Endothelial cell of umbilical vein (primary cell): Measurements from ENCODE around the gene RALBP1. TPM values are rescaled to one million over a fixed set of nuclear protein-coding genes. Genes with fewer than 3 reads are reported as not detected.

Experiments
- BruUV-seq: library from RNA; stranded (reverse); fragments of 400-500 nt; replicated peaks from 2 replicates; lab custom pipeline; 2021; lab: Mats Ljungman, UMichigan
- CTCF ChIA-PET: fragments of 300-600, 350-600 bp; sonication (Branson Sonifier 250); formaldehyde crosslinking; loops from one replicate; lab custom pipeline; 2021; ENCODE audit warnings: antibody characterized with exemption, inconsistent platforms; lab: Charles Lee
- POLR2A ChIA-PET: fragments of 300-600, 350-600 bp; sonication (Branson Sonifier 250); formaldehyde crosslinking; loops from one replicate; lab custom pipeline; 2021; ENCODE audit warnings: antibody characterized with exemption, inconsistent platforms; lab: Charles Lee
- DNase-seq: peaks from one replicate; pipeline ENCODE4 v3.0.0-alpha.2; 2011; ENCODE audit warnings: low read depth, low spot score
- FAIRE-seq: peaks from 2 replicates; lab custom pipeline; 2011; peaks lifted over from hg19 to GRCh38; lab: Jason Lieb, UNC
- H2AFZ ChIP-seq: 2 replicates; pipeline ENCODE4 v1.6.0; 2012; ENCODE audit warnings: low read depth, low read length, control low read depth, inconsistent platforms
- H3K27ac ChIP-seq: 2 replicates; pipeline ENCODE4 v1.5.1; 2011; ENCODE audit warnings: low read depth, mild to moderate bottlenecking, control low read depth, low read length, moderate library complexity; ENCODE audit not compliant: insufficient read depth
- H3K27me3 ChIP-seq, 2 experiments: 2 replicates each; pipeline versions ENCODE4 v1.6.0 to v1.6.1; 2011; ENCODE audit warnings: low read length in 2 of 2, mixed read lengths in 1 of 2; ENCODE audit not compliant: control insufficient read depth in 2 of 2, insufficient read depth in 2 of 2
- H3K36me3 ChIP-seq, 2 experiments: 2 replicates in 1 of 2; 3 replicates in 1 of 2; pipeline ENCODE4 v1.5.1; 2011; ENCODE audit warnings: low read length in 2 of 2, mild to moderate bottlenecking in 1 of 2, moderate library complexity in 1 of 2; ENCODE audit not compliant: control insufficient read depth in 2 of 2, insufficient read depth in 2 of 2; ENCODE audit errors: extremely low read depth in 1 of 2
- H3K4me1 ChIP-seq: 3 replicates; pipeline ENCODE4 v1.5.1; 2011; ENCODE audit warnings: mild to moderate bottlenecking, low read length; ENCODE audit not compliant: control insufficient read depth, insufficient read depth; ENCODE audit errors: extremely low read depth
- H3K4me2 ChIP-seq: 2 replicates; pipeline ENCODE4 v1.6.1; 2011; ENCODE audit warnings: low read length, control low read depth, mixed read lengths; ENCODE audit not compliant: insufficient read depth
- H3K4me3 ChIP-seq, 3 experiments: fragments of 200-600 bp in 1 of 3; sonication (generic), shearing (Covaris generic) in 1 of 3; replicated peaks in 1 of 3; 2 replicates each; pipeline ENCODE4 v1.5.1; 2011 to 2016; ENCODE audit warnings: control low read depth in 3 of 3, low read length in 3 of 3, mild to moderate bottlenecking in 2 of 3, inconsistent platforms in 1 of 3, low read depth in 1 of 3, moderate library complexity in 1 of 3; ENCODE audit not compliant: insufficient read depth in 1 of 3
- H3K79me2 ChIP-seq: 2 replicates; pipeline ENCODE4 v1.6.0; 2012; ENCODE audit warnings: low read length, inconsistent platforms; ENCODE audit not compliant: control insufficient read depth, insufficient read depth
- H3K9ac ChIP-seq: replicated peaks from 2 replicates; pipeline ENCODE3; 2011; ENCODE audit warnings: low read length, control low read depth; ENCODE audit not compliant: insufficient read depth; ENCODE audit errors: extremely low read depth
- H3K9me1 ChIP-seq: replicated peaks from 3 replicates; pipeline ENCODE4 v1.6.0; 2011; ENCODE audit warnings: mild to moderate bottlenecking, low read length; ENCODE audit not compliant: control insufficient read depth, insufficient read depth; ENCODE audit errors: extremely low read depth
- H3K9me3 ChIP-seq: replicated peaks from 2 replicates; pipeline ENCODE4 v1.5.1; 2012; ENCODE audit warnings: low read length, inconsistent platforms; ENCODE audit not compliant: control insufficient read depth, insufficient read depth
- H4K20me1 ChIP-seq: replicated peaks from 2 replicates; pipeline ENCODE3; 2011; ENCODE audit warnings: mild to moderate bottlenecking, low read length; ENCODE audit not compliant: control insufficient read depth, insufficient read depth; ENCODE audit errors: extremely low read depth
- EZH2 ChIP-seq: IDR thresholded peaks from 2 replicates; pipeline ENCODE4 v1.6.1; 2012; ENCODE audit warnings: borderline replicate concordance, low read depth, mild to moderate bottlenecking, moderate library complexity, low read length, inconsistent platforms; ENCODE audit not compliant: severe bottlenecking
- FOS ChIP-seq: IDR thresholded peaks from 2 replicates; pipeline ENCODE4 v1.6.1; 2011; ENCODE audit warnings: mild to moderate bottlenecking, low read length, moderate library complexity, borderline replicate concordance; ENCODE audit not compliant: insufficient read depth
- GATA2 ChIP-seq: IDR thresholded peaks from 2 replicates; pipeline ENCODE4 v1.7.0; 2011; ENCODE audit warnings: low read depth, mild to moderate bottlenecking, moderate library complexity, mixed read lengths, low read length; ENCODE audit not compliant: insufficient read length, insufficient read depth
- JUN ChIP-seq: IDR thresholded peaks from 2 replicates; pipeline ENCODE4 v1.6.1; 2011; ENCODE audit warnings: borderline replicate concordance, low read depth; ENCODE audit not compliant: insufficient read length, insufficient read depth
- MYC ChIP-seq: IDR thresholded peaks from one replicate; pipeline ENCODE4 v1.6.1; 2011; ENCODE audit warnings: mild to moderate bottlenecking, low read depth, low read length
- POLR2A ChIP-seq: IDR thresholded peaks from 2 replicates; pipeline ENCODE4 v1.6.1; 2012; ENCODE audit warnings: low read depth, mild to moderate bottlenecking, control low read depth, low read length
- POLR2AphosphoS5 ChIP-seq: IDR thresholded peaks from 2 replicates; pipeline ENCODE4 v1.6.1; 2012; ENCODE audit warnings: low read depth, mild to moderate bottlenecking, control low read depth, low read length, moderate library complexity; ENCODE audit not compliant: insufficient read depth
- dilution Hi-C: fragments of 300-500 bp; cut with MboI; formaldehyde crosslinking; loops from one replicate; pipeline ENCODE4 v1.15.0; 2019; ENCODE audit warnings: low sequenced_read_pairs; ENCODE audit not compliant: extremely low pct_ligation_motif_present
- intact Hi-C: fragments of 100-400 bp; cut with micrococcal nuclease; formaldehyde crosslinking; loops from one replicate; pipeline ENCODE4 v1.10.0; 2022
- polyA plus RNA-seq, 4 experiments: library from polyadenylated mRNA; depleted of rRNA in 3 of 4; stranded (reverse) in 3 of 4; unstranded in 1 of 4; fragments of >200 nt; gene quantifications; 2 replicates each; pipeline versions ENCODE4 v1.2.1 to v1.2.3, GENCODE V29; 2011 to 2012; ENCODE audit warnings: missing spikeins in 1 of 4
- total RNA-seq: library from RNA; stranded (reverse); gene quantifications from 2 replicates; pipeline ENCODE4 v1.2.3, GENCODE V29; 2021
- TF ChIP-seq, protein P1 (sequence below): IDR thresholded peaks from 2 replicates; pipeline ENCODE4 v1.6.1; 2011; ENCODE audit not compliant: insufficient read depth, insufficient read length
- TF ChIP-seq, protein P2 (sequence below), 2 donors: IDR thresholded peaks; 1 replicate in 1 of 2; 2 replicates in 1 of 2; pipeline ENCODE4 v1.5.1; 2011; ENCODE audit warnings: low read length in 2 of 2, mild to moderate bottlenecking in 2 of 2, moderate library complexity in 2 of 2, control low read depth in 1 of 2, inconsistent platforms in 1 of 2, low read depth in 1 of 2; ENCODE audit not compliant: insufficient read depth in 1 of 2; ENCODE audit errors: extremely low read depth in 1 of 2

Gene RALBP1
- total and polyA plus RNA-seq, 2 donors (not counting 3 experiments of a cell fraction or from before 2014, with no cell fraction given) = 55.8 to 68.4 TPM

DNA sequence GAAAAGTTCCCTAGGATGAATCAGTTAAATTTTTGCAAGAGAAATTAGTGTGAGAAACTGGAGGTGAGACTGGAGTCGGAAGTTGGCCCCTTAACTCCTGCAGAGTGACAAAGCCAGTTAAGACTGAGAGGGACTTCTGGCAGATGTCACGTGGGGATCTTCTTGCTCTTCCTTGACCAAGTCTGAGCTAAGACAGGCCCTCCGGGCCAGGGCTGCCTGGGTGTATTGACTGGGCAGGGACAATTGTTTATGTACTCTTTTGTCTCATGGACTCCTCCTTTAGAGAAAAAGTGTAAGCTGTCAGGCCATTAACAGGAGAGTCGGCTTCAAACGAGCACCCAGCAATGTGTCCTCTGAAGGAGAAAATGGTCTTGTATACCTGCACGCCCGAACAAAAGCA is 48.6 kb upstream of the RALBP1 start:
- Histone ChIP-seq H2AFZ (no peak overlapping the region), H3K4me3 (no peak overlapping the region), H3K4me1 (no peaks in the 10 kb centered on the region), H4K20me1 (no peaks in the 10 kb centered on the region), H3K9me3 (no peaks in the 10 kb centered on the region), H3K27ac (no peak overlapping the region), H3K79me2 (no peaks in the 10 kb centered on the region), H3K36me3 (no peaks in the 10 kb centered on the region), H3K9ac (no peak overlapping the region), H3K4me2 (no peak overlapping the region), H3K27me3 (peaks cover 0 to 4% of the 10 kb centered on the region in 2 experiments), H3K9me1 (no peaks in the 10 kb centered on the region)
- CTCF ChIA-PET = interaction anchor here (0.7 to 1.3 kb wide), 4 partner anchors 10 to 61 kb away, joined by 3 read pairs; no protein-coding TSS in a partner anchor
- DNase-seq (no peak), FAIRE-seq (no peak)
- TF ChIP-seq JUN = no peak
- TF ChIP-seq FOS = no peak
- TF ChIP-seq POLR2AphosphoS5 = no peak
- no peak for TF ChIP-seq POLR2A
- no peak for TF ChIP-seq EZH2
- TF ChIP-seq, protein P1, sequence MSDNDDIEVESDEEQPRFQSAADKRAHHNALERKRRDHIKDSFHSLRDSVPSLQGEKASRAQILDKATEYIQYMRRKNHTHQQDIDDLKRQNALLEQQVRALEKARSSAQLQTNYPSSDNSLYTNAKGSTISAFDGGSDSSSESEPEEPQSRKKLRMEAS = no peak
- TF ChIP-seq GATA2 = no peak
- TF ChIP-seq MYC = no peak
- TF ChIP-seq, protein P2, sequence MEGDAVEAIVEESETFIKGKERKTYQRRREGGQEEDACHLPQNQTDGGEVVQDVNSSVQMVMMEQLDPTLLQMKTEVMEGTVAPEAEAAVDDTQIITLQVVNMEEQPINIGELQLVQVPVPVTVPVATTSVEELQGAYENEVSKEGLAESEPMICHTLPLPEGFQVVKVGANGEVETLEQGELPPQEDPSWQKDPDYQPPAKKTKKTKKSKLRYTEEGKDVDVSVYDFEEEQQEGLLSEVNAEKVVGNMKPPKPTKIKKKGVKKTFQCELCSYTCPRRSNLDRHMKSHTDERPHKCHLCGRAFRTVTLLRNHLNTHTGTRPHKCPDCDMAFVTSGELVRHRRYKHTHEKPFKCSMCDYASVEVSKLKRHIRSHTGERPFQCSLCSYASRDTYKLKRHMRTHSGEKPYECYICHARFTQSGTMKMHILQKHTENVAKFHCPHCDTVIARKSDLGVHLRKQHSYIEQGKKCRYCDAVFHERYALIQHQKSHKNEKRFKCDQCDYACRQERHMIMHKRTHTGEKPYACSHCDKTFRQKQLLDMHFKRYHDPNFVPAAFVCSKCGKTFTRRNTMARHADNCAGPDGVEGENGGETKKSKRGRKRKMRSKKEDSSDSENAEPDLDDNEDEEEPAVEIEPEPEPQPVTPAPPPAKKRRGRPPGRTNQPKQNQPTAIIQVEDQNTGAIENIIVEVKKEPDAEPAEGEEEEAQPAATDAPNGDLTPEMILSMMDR (IDR thresholded peaks at IDR 0.05; ENCODE audit: extremely low read depth in 1 of 2, insufficient read depth in 1 of 2, low read depth in 1 of 2, low read length in 2 of 2) = no peak
- POLR2A ChIA-PET = no interaction called here
- intact Hi-C loops (no loop called here), dilution Hi-C loops (no loop called here)
- BruUV-seq = no TSS peak
